ENCODE measurements around the gene C1QL4. TPM values are rescaled to one million over a fixed set of nuclear protein-coding genes. Genes with fewer than 3 reads are reported as not detected.
A peak's percentile ranks its signal among the peaks of the same experiment; 100 is the strongest.
"Not testable (repeated sequence)": the region's sequence is repeated elsewhere in the genome, so short reads cannot be mapped to it uniquely, and the experiment has no call there.

C1QL4 gene
- total RNA-seq (not detected), polyA plus RNA-seq (not detected)
- long read RNA-seq, donor 1: 0 reads
- long read RNA-seq, donor 2: 0 reads
- long read RNA-seq, donor 3: 0 reads
- long read RNA-seq, donor 4: 0 reads

- intact Hi-C loops (cut with DNase I): loop anchor here in 2 of 4 donors (5.0 to 10.0 kb wide), 2 partner anchors 50 to 52 kb away; no protein-coding TSS in a partner anchor
- peaks cover 2% of the 10 kb centered on the region for H3K4me1 ChIP-seq (ENCODE audit: control insufficient read depth, insufficient read depth, low read length)
- whole genome bisulfite sequencing: 3% methylated on average over 65 of the region's 65 CpGs
- H3K27ac ChIP-seq (ENCODE audit: low read length): no peak within 1 kb of the TSS
- ATAC-seq (peak; percentile 83 to 89), DNase-seq (peak; percentile 85 to 94 (median 93))
- peak within 1 kb of the TSS; percentile 41 for H3K4me3 ChIP-seq (ENCODE audit: low read length)
- H3K9me3 ChIP-seq (ENCODE audit: control insufficient read depth, low read length): no peaks in the 10 kb centered on the region
- no peaks in the 10 kb centered on the region for H3K27me3 ChIP-seq (ENCODE audit: control insufficient read depth, insufficient read depth)
Observed at GRCh38 chr12:49336645-49337584, at the start of gene C1QL4. TSS of gene C1QL4 (minus strand) at chr12:49337188. CDS start at chr12:49336477, 711 bp downstream.

- H3K4me3 ChIP-seq (ENCODE audit: low read length); H3K4me1 ChIP-seq (ENCODE audit: control insufficient read depth, insufficient read depth, low read length); ATAC-seq; DNase-seq; H3K9me3 ChIP-seq (ENCODE audit: control insufficient read depth, low read length); H3K27me3 ChIP-seq (ENCODE audit: control insufficient read depth, insufficient read depth); H3K27ac ChIP-seq (ENCODE audit: low read length); intact Hi-C loops (cut with DNase I): not testable (repeated sequence)
- WGBS: 96% methylated on average over 9 of the region's 9 CpGs
Observed at GRCh38 chr12:49380184-49380583, 43.2 kb upstream of the C1QL4 start.

DNA sequence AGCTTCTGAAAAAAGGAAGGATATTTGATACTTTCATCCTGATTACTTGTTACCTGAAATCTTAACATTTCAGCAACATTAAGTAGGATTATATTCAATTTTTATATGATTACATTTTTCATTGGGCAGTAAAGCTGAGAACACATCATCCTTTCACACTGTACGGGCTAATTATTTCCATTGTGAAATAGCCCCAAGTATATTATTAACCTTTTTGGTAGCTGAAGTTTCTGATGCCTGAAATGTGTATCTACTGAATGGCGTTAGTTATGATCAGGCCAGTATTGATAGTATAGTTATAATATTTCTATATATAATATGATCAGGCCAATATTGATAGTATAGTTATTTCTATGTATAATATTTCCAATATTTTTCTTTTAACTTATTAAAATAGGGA is 40.4 kb upstream of the C1QL4 start:
- DNase-seq (no peak), ATAC-seq (no peak)
- H3K4me1 ChIP-seq (ENCODE audit: control insufficient read depth, insufficient read depth, low read length): no peaks in the 10 kb centered on the region
- intact Hi-C loops (cut with DNase I): no loop called here
- no peaks in the 10 kb centered on the region for H3K27me3 ChIP-seq (ENCODE audit: control insufficient read depth, insufficient read depth)
- no peak overlapping the region for H3K27ac ChIP-seq (ENCODE audit: low read length)
- H3K9me3 ChIP-seq (ENCODE audit: control insufficient read depth, low read length): no peaks in the 10 kb centered on the region
- WGBS: 85% methylated on average over 2 of the region's 2 CpGs
- no peak overlapping the region for H3K4me3 ChIP-seq (ENCODE audit: low read length)

DNA sequence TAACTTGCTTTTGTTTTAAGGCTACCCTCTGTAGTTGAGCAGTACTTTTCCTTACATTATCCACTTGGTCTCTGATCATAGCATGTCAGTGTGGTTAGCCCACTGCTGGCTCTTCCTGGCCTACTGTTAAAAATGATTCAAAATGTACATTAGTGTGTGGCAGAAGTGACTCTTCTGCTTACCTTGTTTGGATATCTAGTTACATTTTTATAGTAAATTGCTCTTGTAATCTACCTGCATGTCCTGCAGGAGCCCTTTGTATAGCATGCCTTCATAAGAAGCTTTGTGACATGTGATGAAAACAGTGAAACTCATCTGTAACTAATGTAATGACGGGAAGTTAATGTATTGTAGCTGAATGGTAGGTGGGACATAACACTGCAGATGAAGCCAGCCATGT is 38.4 kb upstream of the C1QL4 start:
- no peak overlapping the region for H3K27ac ChIP-seq (ENCODE audit: low read length)
- H3K4me3 ChIP-seq (ENCODE audit: low read length): no peak overlapping the region
- no peaks in the 10 kb centered on the region for H3K9me3 ChIP-seq (ENCODE audit: control insufficient read depth, low read length)
- no peak for DNase-seq
- no peaks in the 10 kb centered on the region for H3K4me1 ChIP-seq (ENCODE audit: control insufficient read depth, insufficient read depth, low read length)
- 88% methylated on average over 1 of the region's 1 CpG for WGBS
- intact Hi-C loops (cut with DNase I): no loop called here
- H3K27me3 ChIP-seq (ENCODE audit: control insufficient read depth, insufficient read depth): no peaks in the 10 kb centered on the region
- no peak for ATAC-seq

GRCh38 chr12:49370539-49370938 is 33.6 kb upstream of the C1QL4 start:
- DNase-seq: no peak
- intact Hi-C loops (cut with DNase I): no loop called here
- no peak for ATAC-seq
- no peaks in the 10 kb centered on the region for H3K27me3 ChIP-seq (ENCODE audit: control insufficient read depth, insufficient read depth)
- WGBS: 95% methylated on average over 6 of the region's 6 CpGs
- H3K27ac ChIP-seq (ENCODE audit: low read length): no peak overlapping the region
- no peaks in the 10 kb centered on the region for H3K9me3 ChIP-seq (ENCODE audit: control insufficient read depth, low read length)
- H3K4me3 ChIP-seq (ENCODE audit: low read length): no peak overlapping the region
- H3K4me1 ChIP-seq (ENCODE audit: control insufficient read depth, insufficient read depth, low read length): no peaks in the 10 kb centered on the region

GRCh38 chr12:49369411-49370145 is 32.6 kb upstream of the C1QL4 start:
- intact Hi-C loops (cut with DNase I): no loop called here
- 35% methylated on average over 6 of the region's 6 CpGs for WGBS
- ATAC-seq (no peak), DNase-seq (peak in 2 of 3 donors; percentile 28 to 60)
- no peaks in the 10 kb centered on the region for H3K4me1 ChIP-seq (ENCODE audit: control insufficient read depth, insufficient read depth, low read length)
- no peaks in the 10 kb centered on the region for H3K27me3 ChIP-seq (ENCODE audit: control insufficient read depth, insufficient read depth)
- no peaks in the 10 kb centered on the region for H3K9me3 ChIP-seq (ENCODE audit: control insufficient read depth, low read length)
- no peak overlapping the region for H3K27ac ChIP-seq (ENCODE audit: low read length)
- H3K4me3 ChIP-seq (ENCODE audit: low read length): no peak overlapping the region

DNA sequence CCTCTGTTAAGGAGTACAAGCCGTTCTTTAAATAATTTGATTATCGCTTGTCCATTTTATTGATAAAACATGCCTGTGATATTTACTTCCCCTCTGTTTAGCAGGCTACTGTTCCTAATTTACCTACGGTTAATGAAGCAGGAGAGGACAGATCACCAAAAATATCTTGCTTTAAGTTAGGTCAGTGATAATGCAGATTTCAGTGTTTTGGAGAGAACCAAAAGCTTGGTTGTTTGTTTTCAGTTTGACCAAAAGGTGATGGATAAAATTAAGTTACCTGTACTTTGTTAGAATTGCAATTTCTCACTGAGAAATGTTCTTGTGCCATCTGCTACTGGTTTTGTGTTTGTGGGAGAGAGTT is 31.2 kb upstream of the C1QL4 start:
- Histone ChIP-seq H3K27ac (ENCODE audit: low read length) (no peak overlapping the region), H3K4me3 (ENCODE audit: low read length) (peak overlapping the region; percentile 62), H3K9me3 (ENCODE audit: control insufficient read depth, low read length) (no peaks in the 10 kb centered on the region), H3K27me3 (ENCODE audit: control insufficient read depth, insufficient read depth) (no peaks in the 10 kb centered on the region), H3K4me1 (ENCODE audit: control insufficient read depth, insufficient read depth, low read length) (no peaks in the 10 kb centered on the region)
- ATAC-seq: no peak
- no peak for DNase-seq
- intact Hi-C loops (cut with DNase I): no loop called here
- 11% methylated on average over 3 of the region's 3 CpGs for WGBS

DNA sequence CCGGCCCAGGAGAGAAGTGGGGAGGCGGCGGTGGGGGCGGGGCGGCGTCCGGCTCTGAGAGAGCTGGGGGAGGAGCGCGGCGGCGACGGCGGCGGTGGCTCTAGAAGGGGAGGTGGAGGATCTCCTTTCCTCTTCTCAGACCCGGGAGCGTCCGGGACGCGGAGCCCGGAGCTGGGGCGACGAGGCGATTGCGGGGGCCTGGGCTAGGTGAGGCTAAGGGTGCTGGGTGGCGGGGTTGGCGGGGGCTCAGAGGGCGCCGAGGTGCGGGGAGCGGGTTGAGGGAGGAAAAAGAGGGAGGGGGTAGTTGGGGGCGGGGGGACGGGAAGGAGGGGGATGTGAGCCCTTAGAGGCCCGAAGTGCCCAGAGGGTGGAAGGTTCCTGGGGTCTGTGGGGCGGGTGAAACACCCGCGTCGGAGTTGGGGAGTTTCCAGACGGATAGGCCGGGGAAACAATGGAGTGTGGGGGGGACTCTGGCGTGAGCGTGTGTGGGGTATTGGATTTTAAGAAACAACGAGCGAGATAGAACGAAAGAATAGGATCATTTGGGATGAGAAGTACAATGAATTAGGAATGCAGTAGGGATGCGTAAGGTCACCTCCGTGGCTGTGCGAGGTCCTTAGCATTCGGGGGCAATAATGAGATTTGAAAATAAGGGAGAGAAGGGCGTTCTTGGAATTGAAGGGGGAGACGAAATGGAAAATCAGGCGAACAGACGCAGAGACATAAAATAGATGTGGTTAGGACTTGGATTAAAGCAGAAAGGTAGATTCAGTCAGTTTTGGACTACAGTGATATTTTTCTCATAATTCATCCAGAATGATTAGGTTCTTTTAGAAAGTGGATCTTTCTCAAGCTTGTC is 30.6 kb upstream of the C1QL4 start, which contains the start of gene SPATS2:
Gene SPATS2 (plus strand): TSS at position 82 of the 859 bp plus-strand sequence. CDS start 93,551 bp downstream, outside the sequence.
- ATAC-seq: peak; percentile 7 to 25

DNA sequence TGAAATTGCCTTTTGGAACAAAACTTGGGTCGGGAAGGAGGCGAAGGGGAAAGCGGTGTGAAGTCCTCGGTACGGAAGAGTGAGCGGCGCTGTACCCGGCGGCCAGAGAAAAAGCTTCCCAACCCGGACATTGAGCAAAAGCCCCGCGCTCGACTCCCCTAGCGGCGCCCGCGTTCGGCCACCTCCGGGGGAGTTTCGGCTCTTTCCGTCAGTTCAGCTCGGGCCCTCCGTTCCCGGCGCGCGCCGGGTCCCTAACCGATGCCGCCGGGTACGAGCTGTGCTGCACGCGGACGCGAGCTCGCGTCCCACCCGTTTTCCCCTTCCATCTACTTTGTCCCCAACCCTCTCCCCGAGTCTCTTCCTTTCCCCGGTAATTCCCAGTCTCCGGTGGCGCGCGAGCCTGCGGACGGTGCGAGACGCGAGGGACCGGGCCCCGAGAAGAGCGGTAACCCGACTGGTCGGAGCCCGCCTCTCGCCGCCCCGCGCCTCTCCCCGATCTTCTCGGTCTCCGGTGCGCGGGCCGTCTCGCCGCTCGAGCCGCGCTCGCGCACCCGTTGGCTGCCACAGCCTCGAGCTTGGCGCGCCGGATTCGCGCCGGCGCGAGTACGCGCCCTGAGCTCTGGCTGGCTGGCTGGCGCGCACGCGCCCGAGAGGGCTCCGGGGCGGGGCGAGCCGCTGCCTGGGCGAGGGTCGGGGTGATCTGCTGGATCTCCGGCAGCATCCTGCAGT is 29.8 kb upstream of the C1QL4 start:
- peak; percentile 96 to 98 for ATAC-seq
- under 1% methylated on average over 97 of the region's 97 CpGs for WGBS
- Histone ChIP-seq H3K27ac (ENCODE audit: low read length) (peak overlapping the region; percentile 91), H3K4me1 (ENCODE audit: control insufficient read depth, insufficient read depth, low read length) (no peaks in the 10 kb centered on the region), H3K9me3 (ENCODE audit: control insufficient read depth, low read length) (no peaks in the 10 kb centered on the region), H3K4me3 (ENCODE audit: low read length) (peak overlapping the region; percentile 62), H3K27me3 (ENCODE audit: control insufficient read depth, insufficient read depth) (no peaks in the 10 kb centered on the region)
- DNase-seq: peak; percentile 90 to 96 (median 95)
- intact Hi-C loops (cut with DNase I): no loop called here

More for the DNA sequence above, 30.6 kb upstream of the C1QL4 start, which contains the start of gene SPATS2:
- peak within 1 kb of the TSS; percentile 62 for H3K4me3 ChIP-seq (ENCODE audit: low read length)
- intact Hi-C loops (cut with DNase I): no loop called here
- no peaks in the 10 kb centered on the region for H3K4me1 ChIP-seq (ENCODE audit: control insufficient read depth, insufficient read depth, low read length)
- under 1% methylated on average over 52 of the region's 52 CpGs for WGBS
- peak; percentile 97 to 99 (median 98) for DNase-seq
- H3K9me3 ChIP-seq (ENCODE audit: control insufficient read depth, low read length): no peaks in the 10 kb centered on the region
- no peaks in the 10 kb centered on the region for H3K27me3 ChIP-seq (ENCODE audit: control insufficient read depth, insufficient read depth)
- H3K27ac ChIP-seq (ENCODE audit: low read length): peak within 1 kb of the TSS; percentile 91
